PC-3 (cell line): ENCODE results near the gene FUBP3. TPM values are rescaled to one million over a fixed set of nuclear protein-coding genes. Genes with fewer than 3 reads are reported as not detected.

Source experiments
- ATAC-seq: fragments of 200-7000 bp; cut with Tn5 transposase; 2 replicates; pipeline ENCODE4 v1.9.1; 2020; ENCODE audit warnings: mild to moderate bottlenecking, moderate library complexity
- BruUV-seq: library from RNA; stranded (reverse); fragments of 400-500 nt; replicated peaks from 2 replicates; lab custom pipeline; 2021; lab: Mats Ljungman, UMichigan
- CTCF ChIA-PET: fragments of 300-600 bp; sonication (Branson Sonifier 250); formaldehyde crosslinking; loops from one replicate; lab custom pipeline; 2022; ENCODE audit warnings: antibody characterized with exemption; lab: Charles Lee
- POLR2A ChIA-PET: fragments of 300-600 bp; sonication (Branson Sonifier 250); formaldehyde crosslinking; loops from one replicate; lab custom pipeline; 2022; ENCODE audit warnings: antibody characterized with exemption; ENCODE audit not compliant: unreplicated experiment; lab: Charles Lee
- DNase-seq: peaks from one replicate; pipeline ENCODE4 v3.0.0-alpha.2; 2015
- H2AFZ ChIP-seq: fragments of 300-600 bp; sonication (generic); 2 replicates; pipeline ENCODE4 v1.6.0; 2016; ENCODE audit warnings: antibody characterized with exemption, low read length
- H3F3A ChIP-seq: fragments of 300-600 bp; sonication (generic); one replicate; pipeline ENCODE4 v1.6.0; 2017; ENCODE audit warnings: antibody characterized with exemption, low read length, control low read depth, mild to moderate bottlenecking; ENCODE audit not compliant: unreplicated experiment
- H3K27ac ChIP-seq: fragments of 300-600 bp; sonication (generic); 2 replicates; pipeline ENCODE4 v1.5.1; 2016; ENCODE audit warnings: mild to moderate bottlenecking, low read length
- H3K27me3 ChIP-seq: fragments of 300-600 bp; sonication (generic); 2 replicates; pipeline ENCODE4 v1.6.1; 2016; ENCODE audit warnings: low read length, mixed read lengths
- H3K36me3 ChIP-seq: fragments of 300-600 bp; sonication (generic); 2 replicates; pipeline ENCODE4 v1.6.1; 2016; ENCODE audit warnings: low read depth, mixed run types, low read length, mixed read lengths
- H3K4me1 ChIP-seq: fragments of 300-600 bp; sonication (generic); 2 replicates; pipeline ENCODE4 v1.5.1; 2016; ENCODE audit warnings: low read length; ENCODE audit not compliant: insufficient read depth
- H3K4me2 ChIP-seq: fragments of 300-600 bp; sonication (generic); 2 replicates; pipeline ENCODE4 v1.6.0; 2016; ENCODE audit warnings: low read length
- H3K4me3 ChIP-seq: fragments of 300-600 bp; sonication (generic); 2 replicates; pipeline ENCODE4 v1.5.1; 2016; ENCODE audit warnings: mild to moderate bottlenecking, low read length, mixed read lengths
- H3K79me2 ChIP-seq: fragments of 300-600 bp; sonication (generic); 2 replicates; pipeline ENCODE4 v1.6.1; 2017; ENCODE audit warnings: low read length, mixed read lengths
- H3K9ac ChIP-seq: fragments of 300-600 bp; sonication (generic); 2 replicates; pipeline ENCODE4 v1.6.0; 2016; ENCODE audit warnings: mild to moderate bottlenecking, low read length
- H3K9me2 ChIP-seq: fragments of 300-600 bp; sonication (generic); replicated peaks from 2 replicates; pipeline ENCODE4 v1.6.1; 2016; ENCODE audit warnings: mixed run types, low read length, mixed read lengths
- H3K9me3 ChIP-seq: fragments of 300-600 bp; sonication (generic); 2 replicates; pipeline ENCODE4 v1.6.1; 2016; ENCODE audit warnings: low read length, mixed read lengths
- H4K20me1 ChIP-seq: fragments of 300-600 bp; sonication (generic); 2 replicates; pipeline ENCODE4 v1.6.1; 2016; ENCODE audit warnings: low read length, mixed read lengths
- CTCF ChIP-seq: fragments of 300-600 bp; sonication (generic); conservative IDR thresholded peaks from 2 replicates; pipeline ENCODE4 v1.5.1; 2017; ENCODE audit warnings: antibody characterized with exemption, low read depth, mild to moderate bottlenecking, low read length
- EZH2 ChIP-seq: fragments of 300-600 bp; sonication (generic); IDR thresholded peaks from one replicate; pipeline ENCODE4 v1.6.1; 2017; ENCODE audit warnings: antibody characterized with exemption, mild to moderate bottlenecking, low read length; ENCODE audit not compliant: unreplicated experiment
- EZH2phosphoT487 ChIP-seq: fragments of 300-600 bp; sonication (generic); IDR thresholded peaks from 2 replicates; pipeline ENCODE4 v1.6.1; 2018; ENCODE audit warnings: mild to moderate bottlenecking, antibody characterized with exemption, low read length, borderline replicate concordance
- intact Hi-C: fragments of 100-400 bp; cut with micrococcal nuclease; formaldehyde crosslinking; loops from 2 replicates; pipeline ENCODE4 v1.9.0; 2023
- total RNA-seq: library from RNA; depleted of rRNA; stranded (reverse); fragments of >200 nt; gene quantifications from 2 replicates; pipeline ENCODE4 v1.2.3, GENCODE V29; 2014

Gene FUBP3
- total RNA-seq, 1 experiment from 2014 or later = 53.7 TPM

- Histone ChIP-seq H3K4me3 (no peak overlapping the region), H3K9me2 (no peaks in the 10 kb centered on the region), H3K4me1 (no peaks in the 10 kb centered on the region), H3K4me2 (no peak overlapping the region), H3F3A (no peaks in the 10 kb centered on the region), H2AFZ (no peak overlapping the region), H3K27ac (no peak overlapping the region), H3K27me3 (no peaks in the 10 kb centered on the region), H3K9me3 (no peaks in the 10 kb centered on the region), H4K20me1 (0 out of 2 replicates have a peak, but pooled peaks cover 5% of the 10 kb centered on the region), H3K36me3 (peaks cover 16% of the 10 kb centered on the region; the same call in 1 of the 2 replicates), H3K9ac (no peak overlapping the region), H3K79me2 (0 out of 2 replicates have a peak, but pooled peaks cover 3% of the 10 kb centered on the region)
- POLR2A ChIA-PET = no interaction called here
- DNase-seq = no peak
- intact Hi-C loops = no loop called here
- TF ChIP-seq EZH2 (no peak), CTCF (no peak), EZH2phosphoT487 (no peak)
- ATAC-seq = no peak
- CTCF ChIA-PET = no interaction called here
- BruUV-seq = no TSS peak
Observed at GRCh38 chr9:130610862-130611707, 31.7 kb downstream of the FUBP3 start.

GRCh38 chr9:130616451-130616850 lies 37.1 kb downstream of the FUBP3 start:
- no peaks in the 10 kb centered on the region for H3K9me2 ChIP-seq
- H3F3A ChIP-seq = no peaks in the 10 kb centered on the region
- no peak for TF ChIP-seq EZH2phosphoT487
- TF ChIP-seq EZH2 = no peak
- TF ChIP-seq CTCF = no peak
- H3K27ac ChIP-seq = no peak overlapping the region
- no TSS peak for BruUV-seq
- H3K36me3 ChIP-seq = peaks cover 32% of the 10 kb centered on the region; the same call in 1 of the 2 replicates
- no peaks in the 10 kb centered on the region for H3K4me1 ChIP-seq
- no peak for DNase-seq
- H3K4me3 ChIP-seq = no peak overlapping the region
- no peaks in the 10 kb centered on the region for H3K27me3 ChIP-seq
- no peaks in the 10 kb centered on the region for H4K20me1 ChIP-seq
- no peak overlapping the region for H2AFZ ChIP-seq
- intact Hi-C loops = no loop called here
- no peak overlapping the region for H3K9ac ChIP-seq
- ATAC-seq = no peak
- H3K79me2 ChIP-seq = no peaks in the 10 kb centered on the region
- no peaks in the 10 kb centered on the region for H3K9me3 ChIP-seq
- CTCF ChIA-PET = no interaction called here
- POLR2A ChIA-PET = no interaction called here
- no peak overlapping the region for H3K4me2 ChIP-seq

DNA sequence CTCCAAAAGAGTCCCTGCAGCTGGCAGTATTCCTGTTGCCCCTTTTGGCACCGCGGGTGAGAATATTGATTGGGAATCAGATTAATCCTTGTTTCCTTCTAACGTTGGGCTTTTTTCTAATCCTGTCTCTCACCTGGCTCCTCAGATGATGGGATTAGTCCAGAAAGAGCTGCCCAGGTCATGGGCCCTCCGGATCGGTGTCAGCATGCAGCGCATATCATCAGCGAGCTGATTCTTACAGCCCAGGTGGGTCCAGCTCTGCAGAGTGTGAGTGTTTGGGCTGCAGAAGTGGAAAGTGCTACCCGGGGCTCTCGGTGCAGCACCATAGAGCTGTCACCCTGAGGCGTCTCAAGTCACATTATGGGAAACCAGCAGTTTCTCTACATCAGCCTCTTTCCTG lies 44.1 kb downstream of the FUBP3 start:
- H3K36me3 ChIP-seq = peaks cover 16% of the 10 kb centered on the region; the same call in 1 of the 2 replicates
- H2AFZ ChIP-seq = no peak overlapping the region
- H4K20me1 ChIP-seq = no peaks in the 10 kb centered on the region
- no peak overlapping the region for H3K27ac ChIP-seq
- intact Hi-C loops = no loop called here
- H3K4me3 ChIP-seq = no peak overlapping the region
- H3K4me1 ChIP-seq = no peaks in the 10 kb centered on the region
- H3K9ac ChIP-seq = no peak overlapping the region
- no peaks in the 10 kb centered on the region for H3K27me3 ChIP-seq
- no peak overlapping the region for H3K4me2 ChIP-seq
- no peaks in the 10 kb centered on the region for H3K9me2 ChIP-seq
- H3F3A ChIP-seq = no peaks in the 10 kb centered on the region
- no peak for TF ChIP-seq CTCF
- no peak for TF ChIP-seq EZH2phosphoT487
- no peak for TF ChIP-seq EZH2
- DNase-seq = no peak
- BruUV-seq = no TSS peak
- ChIA-PET CTCF (interaction anchor here (0.5 kb wide), 1 partner anchor 21 kb away, joined by 3 read pairs; no protein-coding TSS in a partner anchor), POLR2A (no interaction called here)
- H3K79me2 ChIP-seq = no peaks in the 10 kb centered on the region
- H3K9me3 ChIP-seq = no peaks in the 10 kb centered on the region
- no peak for ATAC-seq
